Fibroblast of peridontal ligament (primary cell): ENCODE data around the gene AKNAD1.
"Not testable (repeated sequence)": the region's sequence is repeated elsewhere in the genome, so short reads cannot be mapped to it uniquely, and the experiment has no call there.

ENCODE experiments used
- DNase-seq: peaks from one replicate; pipeline ENCODE4 v3.0.0-alpha.2; 2010; ENCODE audit errors: extremely low read depth

Gene AKNAD1

GRCh38 chr1:108856994-108857393 is at the start of gene AKNAD1:
TSS of gene AKNAD1 (minus strand) at chr1:108857094. CDS start at chr1:108852664, 4,430 bp downstream.
- DNase-seq: no peak

GRCh38 chr1:108901106-108901505 is 44.2 kb upstream of the AKNAD1 start:
- no peak for DNase-seq

- peak; percentile 86 for DNase-seq
Measured at GRCh38 chr1:108897865-108898720, 41.2 kb upstream of the AKNAD1 start.

GRCh38 chr1:108896146-108897145 is 39.6 kb upstream of the AKNAD1 start:
- DNase-seq: peak; percentile 54

- DNase-seq: peak; percentile 10
Measured at GRCh38 chr1:108893141-108893530, 36.2 kb upstream of the AKNAD1 start.

- DNase-seq: peak; percentile 13
Measured at GRCh38 chr1:108892356-108893140, 35.7 kb upstream of the AKNAD1 start.

GRCh38 chr1:108889706-108890384 is 33.0 kb upstream of the AKNAD1 start:
- no peak for DNase-seq

GRCh38 chr1:108889006-108889645 is 32.2 kb upstream of the AKNAD1 start:
- DNase-seq: not testable (repeated sequence)

- peak; percentile 8 for DNase-seq
Measured at GRCh38 chr1:108886292-108886691, 29.4 kb upstream of the AKNAD1 start.

GRCh38 chr1:108884968-108885367 is 28.1 kb upstream of the AKNAD1 start:
- DNase-seq: no peak

GRCh38 chr1:108882837-108883236 is 25.9 kb upstream of the AKNAD1 start:
- DNase-seq: no peak

GRCh38 chr1:108881369-108881768 is 24.5 kb upstream of the AKNAD1 start:
- DNase-seq: peak; percentile 68

GRCh38 chr1:108880850-108881249 is 24.0 kb upstream of the AKNAD1 start:
- peak; percentile 18 for DNase-seq

GRCh38 chr1:108878678-108879077 is 21.8 kb upstream of the AKNAD1 start:
- no peak for DNase-seq

- DNase-seq: no peak
Measured at GRCh38 chr1:108878160-108878469, 21.2 kb upstream of the AKNAD1 start.

- DNase-seq: peak; percentile 60
Measured at GRCh38 chr1:108877348-108878159, 20.7 kb upstream of the AKNAD1 start.

GRCh38 chr1:108871050-108871724 is 14.3 kb upstream of the AKNAD1 start:
- DNase-seq: no peak

GRCh38 chr1:108865316-108865910 is 8.5 kb upstream of the AKNAD1 start:
- no peak for DNase-seq

GRCh38 chr1:108863984-108864383 is 7.1 kb upstream of the AKNAD1 start:
- no peak for DNase-seq
